WERI-Rb-1 (cell line): ENCODE results near the gene ARAF.
"Not testable (repeated sequence)": the region's sequence is repeated elsewhere in the genome, so short reads cannot be mapped to it uniquely, and the experiment has no call there.

ENCODE experiments used
- DNase-seq: peaks from one replicate; pipeline ENCODE4 v3.0.0-alpha.2; 2020
- H3K27ac ChIP-seq: fragments of 250-450 bp; sonication (Bioruptor Pico); 2 replicates; pipeline ENCODE4 v1.5.1; 2020; ENCODE audit warnings: mild to moderate bottlenecking, moderate library complexity
- H3K27me3 ChIP-seq: fragments of 250-450 bp; sonication (Bioruptor Pico); 2 replicates; pipeline ENCODE4 v1.5.1; 2021; ENCODE audit warnings: mild to moderate bottlenecking, low read depth, moderate library complexity; ENCODE audit not compliant: insufficient read depth, severe bottlenecking
- H3K36me3 ChIP-seq: fragments of 250-450 bp; sonication (Bioruptor Pico); 2 replicates; pipeline ENCODE4 v1.5.1; 2020; ENCODE audit warnings: mild to moderate bottlenecking, moderate library complexity
- H3K4me3 ChIP-seq: 2 replicates; pipeline ENCODE4 v1.5.1; 2011; ENCODE audit warnings: low read depth, mild to moderate bottlenecking, control low read depth, low read length
- H3K9me3 ChIP-seq: fragments of 250-450 bp; sonication (Bioruptor Pico); 2 replicates; pipeline ENCODE4 v1.5.1; 2021; ENCODE audit warnings: mild to moderate bottlenecking, moderate library complexity; ENCODE audit not compliant: severe bottlenecking
- CTCF ChIP-seq: IDR thresholded peaks from 2 replicates; pipeline ENCODE4 v1.5.1; 2011; ENCODE audit warnings: low read depth, mild to moderate bottlenecking, control low read depth, inconsistent platforms, low read length

ARAF gene

GRCh38 chrX:47590984-47591383, 30.0 kb downstream of the ARAF start:
- Histone ChIP-seq H3K36me3 (no peaks in the 10 kb centered on the region), H3K4me3 (no peak overlapping the region), H3K27me3 (peaks cover 2% of the 10 kb centered on the region), H3K9me3 (peaks cover under 1% of the 10 kb centered on the region), H3K27ac (no peak overlapping the region)
- no peak for TF ChIP-seq CTCF
- no peak for DNase-seq

- no peak overlapping the region for H3K27ac ChIP-seq
- peaks cover 2% of the 10 kb centered on the region for H3K9me3 ChIP-seq
- peaks cover 2% of the 10 kb centered on the region for H3K27me3 ChIP-seq
- no peaks in the 10 kb centered on the region for H3K36me3 ChIP-seq
- TF ChIP-seq CTCF = no peak
- no peak overlapping the region for H3K4me3 ChIP-seq
- no peak for DNase-seq
Measured at GRCh38 chrX:47593522-47593921, 32.5 kb downstream of the ARAF start.

GRCh38 chrX:47595716-47596251, 34.8 kb downstream of the ARAF start:
- no peak for DNase-seq
- Histone ChIP-seq H3K36me3 (no peaks in the 10 kb centered on the region), H3K9me3 (peaks cover 2% of the 10 kb centered on the region), H3K27me3 (no peaks in the 10 kb centered on the region), H3K27ac (no peak overlapping the region), H3K4me3 (no peak overlapping the region)
- no peak for TF ChIP-seq CTCF

GRCh38 chrX:47596256-47596655, 35.3 kb downstream of the ARAF start:
- TF ChIP-seq CTCF = no peak
- Histone ChIP-seq H3K36me3 (no peaks in the 10 kb centered on the region), H3K27me3 (no peaks in the 10 kb centered on the region), H3K27ac (no peak overlapping the region), H3K4me3 (no peak overlapping the region), H3K9me3 (peaks cover 2% of the 10 kb centered on the region)
- no peak for DNase-seq

GRCh38 chrX:47597222-47597621, 36.2 kb downstream of the ARAF start:
- Histone ChIP-seq H3K27me3 (no peaks in the 10 kb centered on the region), H3K9me3 (peaks cover 2% of the 10 kb centered on the region), H3K4me3 (no peak overlapping the region), H3K36me3 (no peaks in the 10 kb centered on the region), H3K27ac (no peak overlapping the region)
- TF ChIP-seq CTCF = no peak
- no peak for DNase-seq

- H3K27ac ChIP-seq, H3K36me3 ChIP-seq, H3K9me3 ChIP-seq, DNase-seq, H3K27me3 ChIP-seq, H3K4me3 ChIP-seq: not testable (repeated sequence)
Measured at GRCh38 chrX:47603125-47603524, 42.1 kb downstream of the ARAF start.
